HEK293 (cell line): ENCODE results near the gene OAT.

Source experiments
- REPIN1 ChIP-seq: fragments of 450-650 bp; formaldehyde crosslinking; IDR thresholded peaks from 2 replicates; pipeline ENCODE4 v1.5.1; 2017; ENCODE audit warnings: missing biosample characterization, missing genetic modification characterization, low read depth
- SETDB1 ChIP-seq: IDR thresholded peaks from one replicate; pipeline ENCODE4 v1.6.1; 2017; ENCODE audit warnings: mild to moderate bottlenecking, low read length, moderate library complexity, mixed read lengths; ENCODE audit not compliant: insufficient read length
- ZFP37 ChIP-seq: fragments of 450-650 bp; formaldehyde crosslinking; IDR thresholded peaks from 2 replicates; pipeline ENCODE4 v1.5.1; 2016; ENCODE audit warnings: missing biosample characterization, missing genetic modification characterization
- ZNF121 ChIP-seq: fragments of 450-650 bp; formaldehyde crosslinking; IDR thresholded peaks from 2 replicates; pipeline ENCODE4 v1.5.1; 2016; ENCODE audit warnings: missing biosample characterization, missing genetic modification characterization
- ZNF133 ChIP-seq: fragments of 450-650 bp; formaldehyde crosslinking; IDR thresholded peaks from 2 replicates; pipeline ENCODE4 v1.5.1; 2016; ENCODE audit warnings: missing biosample characterization, missing genetic modification characterization
- ZNF324 ChIP-seq: fragments of 450-650 bp; formaldehyde crosslinking; IDR thresholded peaks from 2 replicates; pipeline ENCODE4 v1.5.1; 2016; ENCODE audit warnings: missing biosample characterization, missing genetic modification characterization
- ZNF354C ChIP-seq: fragments of 450-650 bp; formaldehyde crosslinking; IDR thresholded peaks from 2 replicates; pipeline ENCODE4 v1.5.1; 2016; ENCODE audit warnings: missing biosample characterization, missing genetic modification characterization, low read depth, borderline replicate concordance
- ZNF558 ChIP-seq: fragments of 450-650 bp; formaldehyde crosslinking; IDR thresholded peaks from 2 replicates; pipeline ENCODE4 v1.5.1; 2016; ENCODE audit warnings: missing biosample characterization, missing genetic modification characterization
- ZNF600 ChIP-seq: fragments of 450-650 bp; formaldehyde crosslinking; IDR thresholded peaks from 2 replicates; pipeline ENCODE4 v1.5.1; 2016; ENCODE audit warnings: missing biosample characterization, missing genetic modification characterization
- TF ChIP-seq, protein P1 (sequence below): fragments of 450-650 bp; formaldehyde crosslinking; IDR thresholded peaks from 2 replicates; pipeline ENCODE4 v1.5.1; 2016; ENCODE audit warnings: missing biosample characterization, missing genetic modification characterization
- TF ChIP-seq, protein P2 (sequence below): IDR thresholded peaks from 2 replicates; pipeline ENCODE4 v1.6.1; 2011; ENCODE audit warnings: mild to moderate bottlenecking, low read depth, low read length, borderline replicate concordance
- TF ChIP-seq, protein P3 (sequence below): fragments of 450-650 bp; formaldehyde crosslinking; IDR thresholded peaks from 2 replicates; pipeline ENCODE4 v1.5.1; 2016; ENCODE audit warnings: missing biosample characterization, missing genetic modification characterization

DNA sequence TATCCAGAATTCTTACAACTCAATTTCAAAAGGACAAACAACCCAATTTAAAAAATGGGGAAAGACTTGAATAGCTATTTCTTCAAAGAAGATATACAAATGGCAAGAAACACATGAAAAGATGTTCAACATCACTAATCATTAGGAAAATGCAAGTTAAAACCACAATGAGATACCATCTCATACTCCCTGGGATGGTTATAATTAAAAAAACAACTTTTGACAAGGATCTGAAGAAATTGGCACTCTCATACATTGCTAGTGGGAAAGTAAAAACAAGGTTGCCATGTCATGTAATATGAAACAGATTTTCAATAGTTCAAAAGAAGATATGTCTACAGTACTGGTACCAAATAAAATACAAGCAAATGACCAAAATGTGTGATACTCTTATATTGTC, 9.0 kb downstream of the OAT start:
- TF ChIP-seq, protein P1, sequence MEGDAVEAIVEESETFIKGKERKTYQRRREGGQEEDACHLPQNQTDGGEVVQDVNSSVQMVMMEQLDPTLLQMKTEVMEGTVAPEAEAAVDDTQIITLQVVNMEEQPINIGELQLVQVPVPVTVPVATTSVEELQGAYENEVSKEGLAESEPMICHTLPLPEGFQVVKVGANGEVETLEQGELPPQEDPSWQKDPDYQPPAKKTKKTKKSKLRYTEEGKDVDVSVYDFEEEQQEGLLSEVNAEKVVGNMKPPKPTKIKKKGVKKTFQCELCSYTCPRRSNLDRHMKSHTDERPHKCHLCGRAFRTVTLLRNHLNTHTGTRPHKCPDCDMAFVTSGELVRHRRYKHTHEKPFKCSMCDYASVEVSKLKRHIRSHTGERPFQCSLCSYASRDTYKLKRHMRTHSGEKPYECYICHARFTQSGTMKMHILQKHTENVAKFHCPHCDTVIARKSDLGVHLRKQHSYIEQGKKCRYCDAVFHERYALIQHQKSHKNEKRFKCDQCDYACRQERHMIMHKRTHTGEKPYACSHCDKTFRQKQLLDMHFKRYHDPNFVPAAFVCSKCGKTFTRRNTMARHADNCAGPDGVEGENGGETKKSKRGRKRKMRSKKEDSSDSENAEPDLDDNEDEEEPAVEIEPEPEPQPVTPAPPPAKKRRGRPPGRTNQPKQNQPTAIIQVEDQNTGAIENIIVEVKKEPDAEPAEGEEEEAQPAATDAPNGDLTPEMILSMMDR = no peak
- no peak for TF ChIP-seq ZNF600 (tag by site-specific recombination)
- no peak for TF ChIP-seq REPIN1 (tag by site-specific recombination)
- TF ChIP-seq ZNF133 (tag by site-specific recombination) = no peak
- TF ChIP-seq SETDB1 = no peak
- no peak for TF ChIP-seq ZNF558 (tag by site-specific recombination)
- no peak for TF ChIP-seq ZNF324
- TF ChIP-seq, protein P2, sequence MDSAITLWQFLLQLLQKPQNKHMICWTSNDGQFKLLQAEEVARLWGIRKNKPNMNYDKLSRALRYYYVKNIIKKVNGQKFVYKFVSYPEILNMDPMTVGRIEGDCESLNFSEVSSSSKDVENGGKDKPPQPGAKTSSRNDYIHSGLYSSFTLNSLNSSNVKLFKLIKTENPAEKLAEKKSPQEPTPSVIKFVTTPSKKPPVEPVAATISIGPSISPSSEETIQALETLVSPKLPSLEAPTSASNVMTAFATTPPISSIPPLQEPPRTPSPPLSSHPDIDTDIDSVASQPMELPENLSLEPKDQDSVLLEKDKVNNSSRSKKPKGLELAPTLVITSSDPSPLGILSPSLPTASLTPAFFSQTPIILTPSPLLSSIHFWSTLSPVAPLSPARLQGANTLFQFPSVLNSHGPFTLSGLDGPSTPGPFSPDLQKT = no peak
- no peak for TF ChIP-seq ZNF121
- no peak for TF ChIP-seq ZFP37
- TF ChIP-seq, protein P3, sequence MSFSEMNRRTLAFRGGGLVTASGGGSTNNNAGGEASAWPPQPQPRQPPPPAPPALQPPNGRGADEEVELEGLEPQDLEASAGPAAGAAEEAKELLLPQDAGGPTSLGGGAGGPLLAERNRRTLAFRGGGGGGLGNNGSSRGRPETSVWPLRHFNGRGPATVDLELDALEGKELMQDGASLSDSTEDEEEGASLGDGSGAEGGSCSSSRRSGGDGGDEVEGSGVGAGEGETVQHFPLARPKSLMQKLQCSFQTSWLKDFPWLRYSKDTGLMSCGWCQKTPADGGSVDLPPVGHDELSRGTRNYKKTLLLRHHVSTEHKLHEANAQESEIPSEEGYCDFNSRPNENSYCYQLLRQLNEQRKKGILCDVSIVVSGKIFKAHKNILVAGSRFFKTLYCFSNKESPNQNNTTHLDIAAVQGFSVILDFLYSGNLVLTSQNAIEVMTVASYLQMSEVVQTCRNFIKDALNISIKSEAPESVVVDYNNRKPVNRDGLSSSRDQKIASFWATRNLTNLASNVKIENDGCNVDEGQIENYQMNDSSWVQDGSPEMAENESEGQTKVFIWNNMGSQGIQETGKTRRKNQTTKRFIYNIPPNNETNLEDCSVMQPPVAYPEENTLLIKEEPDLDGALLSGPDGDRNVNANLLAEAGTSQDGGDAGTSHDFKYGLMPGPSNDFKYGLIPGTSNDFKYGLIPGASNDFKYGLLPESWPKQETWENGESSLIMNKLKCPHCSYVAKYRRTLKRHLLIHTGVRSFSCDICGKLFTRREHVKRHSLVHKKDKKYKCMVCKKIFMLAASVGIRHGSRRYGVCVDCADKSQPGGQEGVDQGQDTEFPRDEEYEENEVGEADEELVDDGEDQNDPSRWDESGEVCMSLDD = no peak
- no peak for TF ChIP-seq ZNF354C
